Measurements from ENCODE around the gene TUBGCP2.

Gene TUBGCP2

GRCh38 chr10:133335246-133336117, 26.8 kb upstream of the TUBGCP2 start (continued):
- TF ChIP-seq PRDM6 (tag by site-specific recombination; IDR thresholded peaks at IDR 0.05) (no peak), ZNF280C (tag by site-specific recombination; IDR thresholded peaks at IDR 0.05) (no peak), ZBTB26 (tag by site-specific recombination; optimal IDR thresholded peaks at IDR 0.05) (peak; percentile 74), ZNF558 (tag by site-specific recombination; IDR thresholded peaks at IDR 0.05) (no peak), RBAK (tag by site-specific recombination; IDR thresholded peaks at IDR 0.05) (no peak), ZNF324 (tag by site-specific recombination; IDR thresholded peaks at IDR 0.05) (no peak), SP3 (tag by site-specific recombination; IDR thresholded peaks at IDR 0.05) (peak; percentile 55), HIC1 (tag by site-specific recombination; IDR thresholded peaks at IDR 0.05) (peak; percentile 33; the same call in 1 of the 2 replicates), ZNF560 (tag by site-specific recombination; IDR thresholded peaks at IDR 0.05; ENCODE audit: borderline replicate concordance) (no peak), ZNF610 (tag by site-specific recombination; IDR thresholded peaks at IDR 0.05; ENCODE audit: borderline replicate concordance) (no peak), ZNF394 (tag by site-specific recombination; IDR thresholded peaks at IDR 0.05; ENCODE audit: borderline replicate concordance) (no peak; the same call in 1 of the 2 replicates), ZSCAN5A (tag by site-specific recombination; IDR thresholded peaks at IDR 0.05) (no peak), ZBTB8A (tag by site-specific recombination; IDR thresholded peaks at IDR 0.05) (peak; percentile 43; the same call in 1 of the 2 replicates), ZNF837 (tag by site-specific recombination; IDR thresholded peaks at IDR 0.05) (no peak), ZNF704 (tag by site-specific recombination; IDR thresholded peaks at IDR 0.05) (no peak), ZBTB48 (tag by site-specific recombination; IDR thresholded peaks at IDR 0.05) (no peak), ZNF544 (tag by site-specific recombination; IDR thresholded peaks at IDR 0.05) (no peak), ZNF624 (tag by site-specific recombination; IDR thresholded peaks at IDR 0.05) (no peak), ZNF16 (tag by site-specific recombination; IDR thresholded peaks at IDR 0.05; ENCODE audit: low read depth) (no peak), BCL11A (tag by site-specific recombination; IDR thresholded peaks at IDR 0.05; ENCODE audit: low read depth) (no peak), ZNF155 (tag by site-specific recombination; IDR thresholded peaks at IDR 0.05) (no peak), ZNF549 (tag by site-specific recombination; IDR thresholded peaks at IDR 0.05) (no peak), ZNF433 (tag by site-specific recombination; IDR thresholded peaks at IDR 0.05; ENCODE audit: low read depth) (no peak), ZBTB21 (tag by site-specific recombination; IDR thresholded peaks at IDR 0.05) (peak; percentile 64), ZNF184 (tag by site-specific recombination; IDR thresholded peaks at IDR 0.05) (no peak), GLIS1 (tag by site-specific recombination; IDR thresholded peaks at IDR 0.05) (peak; percentile 75), ZNF76 (tag by site-specific recombination; IDR thresholded peaks at IDR 0.05; ENCODE audit: borderline replicate concordance, low read depth) (0 out of 2 replicates have a peak, but pooled peaks have one; percentile 10), ZBTB20 (tag by site-specific recombination; IDR thresholded peaks at IDR 0.05) (peak; percentile 62), MEIS1 (CRISPR knock-in tag; IDR thresholded peaks at IDR 0.05; ENCODE audit: borderline replicate concordance) (no peak), ZNF561 (tag by site-specific recombination; IDR thresholded peaks at IDR 0.05; ENCODE audit: borderline replicate concordance) (no peak)

All from HEK293 (cell line).